AG04450 (cell line): Measurements from ENCODE around the gene AFF3. TPM values are rescaled to one million over a fixed set of nuclear protein-coding genes. Genes with fewer than 3 reads are reported as not detected.

Experiments
- CTCF ChIA-PET: fragments of 300-600, 350-600 bp; formaldehyde crosslinking; extraction: SDS; loops from one replicate; lab custom pipeline; 2022; ENCODE audit warnings: antibody characterized with exemption, inconsistent platforms; lab: Charles Lee
- POLR2A ChIA-PET: fragments of 350-600 bp; formaldehyde crosslinking; extraction: SDS; loops from one replicate; lab custom pipeline; 2021; ENCODE audit warnings: antibody characterized with exemption, inconsistent platforms; lab: Yijun Ruan, JAX
- DNase-seq: peaks from one replicate; pipeline ENCODE4 v3.0.0-alpha.2; 2011; ENCODE audit warnings: low read depth, low spot score
- H3K27ac ChIP-seq: one replicate; pipeline ENCODE4 v1.5.1; 2012; ENCODE audit warnings: low read depth, low read length, control low read depth
- H3K27me3 ChIP-seq: one replicate; pipeline ENCODE4 v1.6.0; 2012; ENCODE audit warnings: low read length; ENCODE audit not compliant: control insufficient read depth, insufficient read depth
- H3K4me3 ChIP-seq: 2 replicates; pipeline ENCODE4 v1.5.1; 2011; ENCODE audit warnings: mild to moderate bottlenecking, low read depth, low read length, control low read depth
- H3K9me3 ChIP-seq: 2 replicates; pipeline ENCODE4 v1.5.1; 2012; ENCODE audit warnings: low read length; ENCODE audit not compliant: control insufficient read depth, insufficient read depth
- polyA minus RNA-seq: library from RNA; depleted of rRNA, polyadenylated mRNA; stranded (reverse); fragments of >200 nt; gene quantifications from 2 replicates; pipeline ENCODE4 v1.2.3, GENCODE V29; 2011; rRNA and poly(A)+ RNA removed
- polyA plus RNA-seq: library from polyadenylated mRNA; depleted of rRNA; stranded (reverse); fragments of >200 nt; gene quantifications from 2 replicates; pipeline ENCODE4 v1.2.3, GENCODE V29; 2011; rRNA removed
- TF ChIP-seq, protein P1 (sequence below): IDR thresholded peaks from 2 replicates; pipeline ENCODE4 v1.5.1; 2011; ENCODE audit warnings: low read depth, low read length, control low read depth, inconsistent platforms

AFF3 gene, protein sequence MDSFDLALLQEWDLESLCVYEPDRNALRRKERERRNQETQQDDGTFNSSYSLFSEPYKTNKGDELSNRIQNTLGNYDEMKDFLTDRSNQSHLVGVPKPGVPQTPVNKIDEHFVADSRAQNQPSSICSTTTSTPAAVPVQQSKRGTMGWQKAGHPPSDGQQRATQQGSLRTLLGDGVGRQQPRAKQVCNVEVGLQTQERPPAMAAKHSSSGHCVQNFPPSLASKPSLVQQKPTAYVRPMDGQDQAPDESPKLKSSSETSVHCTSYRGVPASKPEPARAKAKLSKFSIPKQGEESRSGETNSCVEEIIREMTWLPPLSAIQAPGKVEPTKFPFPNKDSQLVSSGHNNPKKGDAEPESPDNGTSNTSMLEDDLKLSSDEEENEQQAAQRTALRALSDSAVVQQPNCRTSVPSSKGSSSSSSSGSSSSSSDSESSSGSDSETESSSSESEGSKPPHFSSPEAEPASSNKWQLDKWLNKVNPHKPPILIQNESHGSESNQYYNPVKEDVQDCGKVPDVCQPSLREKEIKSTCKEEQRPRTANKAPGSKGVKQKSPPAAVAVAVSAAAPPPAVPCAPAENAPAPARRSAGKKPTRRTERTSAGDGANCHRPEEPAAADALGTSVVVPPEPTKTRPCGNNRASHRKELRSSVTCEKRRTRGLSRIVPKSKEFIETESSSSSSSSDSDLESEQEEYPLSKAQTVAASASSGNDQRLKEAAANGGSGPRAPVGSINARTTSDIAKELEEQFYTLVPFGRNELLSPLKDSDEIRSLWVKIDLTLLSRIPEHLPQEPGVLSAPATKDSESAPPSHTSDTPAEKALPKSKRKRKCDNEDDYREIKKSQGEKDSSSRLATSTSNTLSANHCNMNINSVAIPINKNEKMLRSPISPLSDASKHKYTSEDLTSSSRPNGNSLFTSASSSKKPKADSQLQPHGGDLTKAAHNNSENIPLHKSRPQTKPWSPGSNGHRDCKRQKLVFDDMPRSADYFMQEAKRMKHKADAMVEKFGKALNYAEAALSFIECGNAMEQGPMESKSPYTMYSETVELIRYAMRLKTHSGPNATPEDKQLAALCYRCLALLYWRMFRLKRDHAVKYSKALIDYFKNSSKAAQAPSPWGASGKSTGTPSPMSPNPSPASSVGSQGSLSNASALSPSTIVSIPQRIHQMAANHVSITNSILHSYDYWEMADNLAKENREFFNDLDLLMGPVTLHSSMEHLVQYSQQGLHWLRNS (N-terminal part only)
- polyA plus RNA-seq (17.9 and 21.8 TPM in 2 replicates), polyA minus RNA-seq (56.8 and 63.4 TPM in 2 replicates)

GRCh38 chr2:100142393-100142792 is at the start of gene AFF3:
AFF3 (minus strand) TSS chr2:100142590; CDS start chr2:100104454, 38,136 bp downstream.
- no peak within 1 kb of the TSS for H3K4me3 ChIP-seq
- ChIA-PET CTCF (no interaction called here), POLR2A (no interaction called here)
- no peak within 1 kb of the TSS for H3K27ac ChIP-seq
- TF ChIP-seq, protein P1, sequence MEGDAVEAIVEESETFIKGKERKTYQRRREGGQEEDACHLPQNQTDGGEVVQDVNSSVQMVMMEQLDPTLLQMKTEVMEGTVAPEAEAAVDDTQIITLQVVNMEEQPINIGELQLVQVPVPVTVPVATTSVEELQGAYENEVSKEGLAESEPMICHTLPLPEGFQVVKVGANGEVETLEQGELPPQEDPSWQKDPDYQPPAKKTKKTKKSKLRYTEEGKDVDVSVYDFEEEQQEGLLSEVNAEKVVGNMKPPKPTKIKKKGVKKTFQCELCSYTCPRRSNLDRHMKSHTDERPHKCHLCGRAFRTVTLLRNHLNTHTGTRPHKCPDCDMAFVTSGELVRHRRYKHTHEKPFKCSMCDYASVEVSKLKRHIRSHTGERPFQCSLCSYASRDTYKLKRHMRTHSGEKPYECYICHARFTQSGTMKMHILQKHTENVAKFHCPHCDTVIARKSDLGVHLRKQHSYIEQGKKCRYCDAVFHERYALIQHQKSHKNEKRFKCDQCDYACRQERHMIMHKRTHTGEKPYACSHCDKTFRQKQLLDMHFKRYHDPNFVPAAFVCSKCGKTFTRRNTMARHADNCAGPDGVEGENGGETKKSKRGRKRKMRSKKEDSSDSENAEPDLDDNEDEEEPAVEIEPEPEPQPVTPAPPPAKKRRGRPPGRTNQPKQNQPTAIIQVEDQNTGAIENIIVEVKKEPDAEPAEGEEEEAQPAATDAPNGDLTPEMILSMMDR: no peak
- H3K27me3 ChIP-seq: peaks cover 8% of the 10 kb centered on the region
- DNase-seq: no peak
- H3K9me3 ChIP-seq: no peaks in the 10 kb centered on the region; the same call in 1 of the 2 replicates

DNA sequence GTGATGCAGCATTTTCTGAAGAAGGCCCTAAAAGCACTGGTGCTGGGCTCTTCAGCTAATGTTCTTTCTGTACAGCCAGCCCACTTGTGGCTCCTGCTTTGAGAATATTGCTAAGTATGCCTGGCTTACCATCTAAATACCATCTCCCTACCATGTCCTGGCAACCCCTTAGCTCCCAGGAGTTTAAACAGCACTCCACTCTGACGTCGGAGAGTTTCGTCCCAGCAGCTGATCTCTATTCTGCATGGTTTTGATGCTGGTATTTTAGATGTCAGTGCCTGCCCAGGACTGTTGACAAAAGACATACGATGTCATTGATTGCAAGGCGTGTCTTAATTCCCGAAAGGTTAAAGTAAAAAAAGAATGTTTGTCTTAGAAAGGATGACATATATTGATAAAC is 47.0 kb upstream of the AFF3 start:
- peaks cover 6% of the 10 kb centered on the region for H3K27me3 ChIP-seq
- CTCF ChIA-PET: no interaction called here
- POLR2A ChIA-PET: no interaction called here
- H3K9me3 ChIP-seq: no peaks in the 10 kb centered on the region
- no peak overlapping the region for H3K4me3 ChIP-seq
- TF ChIP-seq, protein P1: no peak
- DNase-seq: no peak
- H3K27ac ChIP-seq: no peak overlapping the region

- CTCF ChIA-PET: no interaction called here
- no peak overlapping the region for H3K27ac ChIP-seq
- POLR2A ChIA-PET: no interaction called here
- DNase-seq: no peak
- no peak overlapping the region for H3K4me3 ChIP-seq
- no peaks in the 10 kb centered on the region for H3K9me3 ChIP-seq
- peaks cover 6% of the 10 kb centered on the region for H3K27me3 ChIP-seq
- TF ChIP-seq, protein P1: no peak
Measured at GRCh38 chr2:100188326-100188725, 45.9 kb upstream of the AFF3 start.

DNA sequence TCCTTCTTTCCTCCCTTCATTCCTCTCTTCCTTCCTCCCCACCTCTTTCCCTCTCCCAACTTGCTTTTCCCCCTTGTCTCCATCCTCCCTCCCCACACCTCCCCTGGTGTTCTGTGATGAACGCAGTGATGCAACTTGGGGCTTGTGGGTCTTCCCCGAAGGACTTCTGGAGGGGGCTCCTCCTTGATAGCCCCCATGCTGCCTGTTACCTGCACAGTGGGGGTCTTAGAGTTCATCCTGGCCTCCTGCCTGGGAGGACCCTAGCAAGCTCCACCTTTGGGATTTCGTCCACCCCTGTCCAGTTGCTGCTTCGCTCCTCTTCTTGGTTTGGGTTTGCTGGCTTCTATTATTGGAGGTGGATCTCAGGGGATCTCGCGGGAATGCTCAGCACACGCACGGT is 43.7 kb upstream of the AFF3 start:
- POLR2A ChIA-PET: no interaction called here
- H3K27ac ChIP-seq: no peak overlapping the region
- H3K9me3 ChIP-seq: no peaks in the 10 kb centered on the region
- CTCF ChIA-PET: no interaction called here
- TF ChIP-seq, protein P1: no peak
- no peak for DNase-seq
- peaks cover 6% of the 10 kb centered on the region for H3K27me3 ChIP-seq
- no peak overlapping the region for H3K4me3 ChIP-seq
